Pons (tissue), 1 donor: ENCODE results near the gene KCTD15.

Experiments
- DNase-seq: peaks from one replicate; pipeline ENCODE4 v3.0.0-alpha.2; 2016; ENCODE audit warnings: low spot score

KCTD15 gene

GRCh38 chr19:33771384-33772101 lies 25.1 kb upstream of the KCTD15 start:
- peak; percentile 58 for DNase-seq

GRCh38 chr19:33772102-33772857 lies 24.4 kb upstream of the KCTD15 start:
- DNase-seq: no peak

GRCh38 chr19:33772858-33773180 lies 23.9 kb upstream of the KCTD15 start:
- no peak for DNase-seq

GRCh38 chr19:33773704-33774624 lies 22.7 kb upstream of the KCTD15 start:
- no peak for DNase-seq

- DNase-seq: no peak
These were observed 21.9 kb upstream of the KCTD15 start for GRCh38 chr19:33774751-33775150.

GRCh38 chr19:33775731-33776487 lies 20.8 kb upstream of the KCTD15 start:
- DNase-seq: no peak

- DNase-seq: no peak
These were observed 19.3 kb upstream of the KCTD15 start for GRCh38 chr19:33777351-33777750.

GRCh38 chr19:33777753-33778088 lies 18.9 kb upstream of the KCTD15 start:
- DNase-seq: no peak

- DNase-seq: peak; percentile 52
These were observed 18.4 kb upstream of the KCTD15 start for GRCh38 chr19:33778089-33778791.

- DNase-seq: no peak
These were observed 16.8 kb upstream of the KCTD15 start for GRCh38 chr19:33779849-33780248.

- DNase-seq: no peak
These were observed 16.4 kb upstream of the KCTD15 start for GRCh38 chr19:33780251-33780650.

- DNase-seq: no peak
These were observed 15.9 kb upstream of the KCTD15 start for GRCh38 chr19:33780746-33781145.

- no peak for DNase-seq
These were observed 15.2 kb upstream of the KCTD15 start for GRCh38 chr19:33781415-33781935.

GRCh38 chr19:33781996-33782395 lies 14.7 kb upstream of the KCTD15 start:
- DNase-seq: no peak

- DNase-seq: no peak
These were observed 12.2 kb upstream of the KCTD15 start for GRCh38 chr19:33784432-33784831.

GRCh38 chr19:33785795-33786194 lies 10.9 kb upstream of the KCTD15 start:
- DNase-seq: no peak

- no peak for DNase-seq
These were observed 8.0 kb upstream of the KCTD15 start for GRCh38 chr19:33788676-33789075.

GRCh38 chr19:33789344-33789743 lies 7.3 kb upstream of the KCTD15 start:
- DNase-seq: no peak

- no peak for DNase-seq
These were observed 1.8 kb upstream of the KCTD15 start for GRCh38 chr19:33794683-33795369.

GRCh38 chr19:33795370-33796163 lies 1.1 kb upstream of the KCTD15 start:
- DNase-seq: peak; percentile 42
